H1 (cell line): ENCODE results near the gene ETF1. TPM values are rescaled to one million over a fixed set of nuclear protein-coding genes. Genes with fewer than 3 reads are reported as not detected.

Source experiments
- BRCA1 ChIP-seq: IDR thresholded peaks from 2 replicates; pipeline ENCODE4 v1.6.1; 2012; ENCODE audit warnings: low read depth, low read length, improper control_type of control experiment
- CEBPB ChIP-seq: IDR thresholded peaks from 2 replicates; pipeline ENCODE4 v1.6.1; 2012; ENCODE audit warnings: low read depth, low read length
- CTBP2 ChIP-seq: IDR thresholded peaks from 2 replicates; pipeline ENCODE4 v1.7.0; 2011; ENCODE audit warnings: borderline replicate concordance, mild to moderate bottlenecking, moderate library complexity, mixed read lengths, low read length; ENCODE audit not compliant: insufficient read depth, insufficient read length
- FOSL1 ChIP-seq: IDR thresholded peaks from 2 replicates; pipeline ENCODE4 v1.6.1; 2011; ENCODE audit warnings: mild to moderate bottlenecking, low read depth, low read length, moderate library complexity; ENCODE audit not compliant: insufficient read depth
- HDAC2 ChIP-seq, 2 experiments: fragments of 300-600 bp in 1 of 2; sonication (generic) in 1 of 2; IDR thresholded peaks; 2 replicates each; pipeline ENCODE4 v1.6.1; 2011 to 2012; ENCODE audit warnings: low read depth in 2 of 2, low read length in 2 of 2, mild to moderate bottlenecking in 2 of 2, moderate library complexity in 2 of 2, borderline replicate concordance in 1 of 2, inconsistent platforms in 1 of 2
- JUN ChIP-seq: IDR thresholded peaks from 2 replicates; pipeline ENCODE4 v1.6.1; 2011; ENCODE audit warnings: low read depth, mild to moderate bottlenecking, improper control_type of control experiment, low read length
- KDM5A ChIP-seq: fragments of 200-600 bp; IDR thresholded peaks from 2 replicates; pipeline ENCODE4 v1.7.1; 2012; ENCODE audit warnings: mild to moderate bottlenecking, low read length, inconsistent platforms, mixed read lengths
- MAFK ChIP-seq: IDR thresholded peaks from 2 replicates; pipeline ENCODE4 v1.6.1; 2012; ENCODE audit warnings: low read depth, mild to moderate bottlenecking, improper control_type of control experiment, low read length
- NANOG ChIP-seq: IDR thresholded peaks from 2 replicates; pipeline ENCODE4 v1.6.1; 2011; ENCODE audit warnings: low read length, low read depth, mild to moderate bottlenecking, inconsistent platforms; ENCODE audit not compliant: insufficient read depth, poor library complexity, severe bottlenecking
- NRF1 ChIP-seq: IDR thresholded peaks from 2 replicates; pipeline ENCODE4 v1.6.1; 2011; ENCODE audit warnings: mild to moderate bottlenecking, low read depth, low read length, improper control_type of control experiment
- PHF8 ChIP-seq: fragments of 200-600 bp; sonication (generic); conservative IDR thresholded peaks from 2 replicates; pipeline ENCODE4 v1.7.1; 2012; ENCODE audit warnings: low read depth, mild to moderate bottlenecking, inconsistent platforms, low read length, moderate library complexity
- POLR2AphosphoS5 ChIP-seq: IDR thresholded peaks from 2 replicates; pipeline ENCODE4 v1.6.1; 2011; ENCODE audit warnings: low read depth, low read length
- RAD21 ChIP-seq, 2 experiments: IDR thresholded peaks in 1 of 2; conservative IDR thresholded peaks in 1 of 2; 2 replicates each; pipeline ENCODE4 v1.6.1; 2011; ENCODE audit warnings: low read depth in 2 of 2, low read length in 2 of 2, improper control_type of control experiment in 1 of 2, inconsistent platforms in 1 of 2, mild to moderate bottlenecking in 1 of 2, moderate library complexity in 1 of 2
- RFX5 ChIP-seq: IDR thresholded peaks from 2 replicates; pipeline ENCODE4 v1.6.1; 2011; ENCODE audit warnings: low read depth, low read length, improper control_type of control experiment, borderline replicate concordance
- RNF2 ChIP-seq: fragments of 200-900, 300-1000 bp; sonication (generic); IDR thresholded peaks from 2 replicates; pipeline ENCODE4 v1.7.1; 2016; ENCODE audit warnings: borderline replicate concordance, low read depth, mild to moderate bottlenecking, antibody characterized with exemption, low read length; ENCODE audit not compliant: poor library complexity, severe bottlenecking; ENCODE audit errors: missing control alignments
- SIX5 ChIP-seq: IDR thresholded peaks from 2 replicates; pipeline ENCODE4 v1.6.1; 2011; ENCODE audit warnings: mild to moderate bottlenecking, low read depth, low read length
- SP2 ChIP-seq: IDR thresholded peaks from 2 replicates; pipeline ENCODE4 v1.6.1; 2012; ENCODE audit warnings: mild to moderate bottlenecking, low read length, inconsistent platforms
- TAF1 ChIP-seq: IDR thresholded peaks from 2 replicates; pipeline ENCODE4 v1.6.1; 2011; ENCODE audit warnings: mild to moderate bottlenecking, low read depth, low read length
- TBP ChIP-seq: IDR thresholded peaks from 2 replicates; pipeline ENCODE4 v1.6.1; 2011; ENCODE audit warnings: low read depth, low read length, improper control_type of control experiment
- ZNF274 ChIP-seq: IDR thresholded peaks from 2 replicates; pipeline ENCODE4 v1.7.0; 2012; ENCODE audit warnings: low read length, borderline replicate concordance; ENCODE audit errors: extremely low read depth
- polyA plus RNA-seq, 7 experiments: library from polyadenylated mRNA; depleted of rRNA in 3 of 7; stranded (reverse) in 5 of 7; unstranded in 2 of 7; fragments of >200 nt in 5 of 7; fragments of 200-250 nt in 2 of 7; gene quantifications; 1 replicate in 5 of 7; 2 replicates in 1 of 7; 4 replicates in 1 of 7; pipeline versions ENCODE4 v1.2.1 to v1.2.3, GENCODE V29; 2011 to 2013; ENCODE audit warnings: missing spikeins in 2 of 7, mixed read lengths in 2 of 7
- total RNA-seq: library from RNA; stranded (reverse); fragmentation: NEBNext Ultra II Directional; extraction: Animal tissue kit (Norgen Biotek cat#: 25700); gene quantifications from 2 replicates; pipeline ENCODE4 v1.2.1, GENCODE V29; 2021
- TF ChIP-seq, protein P1 (sequence below): IDR thresholded peaks from 2 replicates; pipeline ENCODE4 v1.6.1; 2011; ENCODE audit warnings: low read depth, mild to moderate bottlenecking, low read length; ENCODE audit not compliant: insufficient read depth
- TF ChIP-seq, protein P2 (sequence below): IDR thresholded peaks from 2 replicates; pipeline ENCODE4 v1.6.1; 2012; ENCODE audit warnings: inconsistent platforms

Gene ETF1
- total and polyA plus RNA-seq, 2 of the 8 experiments (the other 6 are each of a cell fraction or from before 2014, with no cell fraction given), result 50.5 to 168 TPM

DNA sequence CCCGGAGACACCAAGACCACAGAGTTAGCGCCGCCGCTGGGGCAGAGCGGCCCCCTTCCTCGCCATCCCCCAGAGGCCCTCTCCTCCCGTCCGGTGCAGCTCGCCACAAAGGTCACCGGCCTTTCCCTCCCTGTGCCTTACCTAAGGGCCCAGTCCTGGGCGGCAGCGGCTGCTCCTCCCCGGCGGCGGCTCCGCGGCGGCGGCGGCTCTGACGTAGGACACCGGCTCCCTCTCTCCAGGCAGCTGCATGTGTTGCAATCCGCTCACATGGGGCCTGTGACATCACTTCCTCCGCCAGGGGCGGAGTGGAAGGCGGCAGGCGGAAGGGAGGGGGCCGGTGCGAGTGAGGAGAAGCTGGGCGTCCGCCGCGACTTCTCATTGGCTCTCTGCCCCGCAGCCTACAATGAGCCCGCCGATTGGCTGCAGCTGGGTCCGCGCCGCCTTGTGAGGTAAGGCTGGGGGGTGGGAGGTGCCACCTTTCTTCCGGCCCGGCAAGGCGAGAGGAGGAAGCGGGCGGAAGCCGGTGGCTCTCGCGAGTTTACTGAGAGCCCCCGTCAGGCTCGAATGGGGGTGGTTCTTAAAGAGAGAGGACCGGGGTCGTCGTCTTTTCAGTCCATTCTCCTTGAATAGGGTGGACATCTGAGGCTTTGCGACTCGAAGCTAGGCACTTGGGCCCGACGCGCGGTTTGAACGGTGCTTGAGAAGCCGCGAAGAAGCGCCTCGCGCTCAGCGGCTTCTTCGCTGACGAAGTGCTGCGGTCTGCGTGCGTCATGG is at the start of gene ETF1 (continued):
- TF ChIP-seq, protein P1, sequence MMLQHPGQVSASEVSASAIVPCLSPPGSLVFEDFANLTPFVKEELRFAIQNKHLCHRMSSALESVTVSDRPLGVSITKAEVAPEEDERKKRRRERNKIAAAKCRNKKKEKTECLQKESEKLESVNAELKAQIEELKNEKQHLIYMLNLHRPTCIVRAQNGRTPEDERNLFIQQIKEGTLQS, result peak; percentile 43; the same call in 1 of the 2 replicates
- TF ChIP-seq, protein P2, sequence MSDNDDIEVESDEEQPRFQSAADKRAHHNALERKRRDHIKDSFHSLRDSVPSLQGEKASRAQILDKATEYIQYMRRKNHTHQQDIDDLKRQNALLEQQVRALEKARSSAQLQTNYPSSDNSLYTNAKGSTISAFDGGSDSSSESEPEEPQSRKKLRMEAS, result peak; percentile 74
- TF ChIP-seq JUN, result 0 out of 2 replicates have a peak, but pooled peaks have one; percentile 44
- TF ChIP-seq POLR2AphosphoS5, result peak; percentile 92
- peak; percentile 100 for TF ChIP-seq CEBPB
- peak; percentile 86 for TF ChIP-seq BRCA1
- no peak for TF ChIP-seq FOSL1
- TF ChIP-seq ZNF274, result no peak
- peak; percentile 76 for TF ChIP-seq SP2
- no peak for TF ChIP-seq RFX5
- no peak for TF ChIP-seq CTBP2
- 0 out of 2 replicates have a peak, but pooled peaks have one; percentile 1 for TF ChIP-seq KDM5A
- TF ChIP-seq MAFK, result no peak
- TF ChIP-seq SIX5, result no peak
- TF ChIP-seq RAD21 (IDR thresholded peaks at IDR 0.05 in 1 of 2, conservative IDR thresholded peaks at IDR 0.05 in 1 of 2; ENCODE audit: low read depth in 2 of 2, low read length in 2 of 2), result no peak
- TF ChIP-seq RNF2, result no peak
- no peak for TF ChIP-seq HDAC2 (IDR thresholded peaks at IDR 0.05; ENCODE audit: borderline replicate concordance in 1 of 2, low read depth in 2 of 2, low read length in 2 of 2)
- peak; percentile 86 for TF ChIP-seq TBP
- TF ChIP-seq NANOG, result no peak
- no peak for TF ChIP-seq NRF1
- TF ChIP-seq PHF8, result peak; percentile 95
- peak; percentile 84 for TF ChIP-seq TAF1
